ENCODE results near the gene LHFPL6.

DNA sequence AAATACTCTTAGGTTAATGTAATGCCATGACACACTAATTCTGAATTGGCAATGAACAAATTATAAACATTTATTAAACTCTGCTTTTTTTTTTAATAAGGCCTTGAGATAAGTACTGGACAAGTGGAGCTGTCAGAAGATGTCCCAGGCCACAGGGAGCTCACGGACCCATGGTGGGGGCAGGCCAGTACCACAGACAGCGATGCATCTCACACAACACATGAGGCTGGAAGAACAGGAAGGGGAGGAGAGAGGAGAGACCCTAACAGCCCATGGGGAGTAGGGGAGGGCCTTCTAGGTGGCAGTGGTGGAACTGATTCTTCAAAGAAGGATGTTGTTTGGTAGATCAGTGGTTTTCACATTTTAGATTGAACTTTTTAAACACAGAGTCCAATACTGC lies 128.4 kb downstream of the LHFPL6 start:
- TF ChIP-seq, protein P1, sequence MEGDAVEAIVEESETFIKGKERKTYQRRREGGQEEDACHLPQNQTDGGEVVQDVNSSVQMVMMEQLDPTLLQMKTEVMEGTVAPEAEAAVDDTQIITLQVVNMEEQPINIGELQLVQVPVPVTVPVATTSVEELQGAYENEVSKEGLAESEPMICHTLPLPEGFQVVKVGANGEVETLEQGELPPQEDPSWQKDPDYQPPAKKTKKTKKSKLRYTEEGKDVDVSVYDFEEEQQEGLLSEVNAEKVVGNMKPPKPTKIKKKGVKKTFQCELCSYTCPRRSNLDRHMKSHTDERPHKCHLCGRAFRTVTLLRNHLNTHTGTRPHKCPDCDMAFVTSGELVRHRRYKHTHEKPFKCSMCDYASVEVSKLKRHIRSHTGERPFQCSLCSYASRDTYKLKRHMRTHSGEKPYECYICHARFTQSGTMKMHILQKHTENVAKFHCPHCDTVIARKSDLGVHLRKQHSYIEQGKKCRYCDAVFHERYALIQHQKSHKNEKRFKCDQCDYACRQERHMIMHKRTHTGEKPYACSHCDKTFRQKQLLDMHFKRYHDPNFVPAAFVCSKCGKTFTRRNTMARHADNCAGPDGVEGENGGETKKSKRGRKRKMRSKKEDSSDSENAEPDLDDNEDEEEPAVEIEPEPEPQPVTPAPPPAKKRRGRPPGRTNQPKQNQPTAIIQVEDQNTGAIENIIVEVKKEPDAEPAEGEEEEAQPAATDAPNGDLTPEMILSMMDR (IDR thresholded peaks at IDR 0.05): no peak
- TF ChIP-seq SIN3A (IDR thresholded peaks at IDR 0.05; ENCODE audit: borderline replicate concordance, insufficient read depth, low read depth, low read length): no peak

All from Panc1 (cell line).